Calu3 (cell line): Measurements from ENCODE around the gene STAM2. TPM values are rescaled to one million over a fixed set of nuclear protein-coding genes. Genes with fewer than 3 reads are reported as not detected.
A peak's percentile ranks its signal among the peaks of the same experiment; 100 is the strongest.
"Not testable (repeated sequence)": the region's sequence is repeated elsewhere in the genome, so short reads cannot be mapped to it uniquely, and the experiment has no call there.

ENCODE experiments used
- BruUV-seq: library from RNA; stranded (reverse); fragments of 400-500 nt; replicated peaks from 2 replicates; lab custom pipeline; 2021; lab: Mats Ljungman, UMichigan
- CTCF ChIA-PET: fragments of 300-600 bp; sonication (Branson Sonifier 250); formaldehyde crosslinking; loops from one replicate; lab custom pipeline; 2022; ENCODE audit warnings: antibody characterized with exemption; lab: Charles Lee
- DNase-seq: peaks from one replicate; pipeline ENCODE4 v3.0.0; 2022
- H3K27ac Mint-ChIP-seq: one replicate; pipeline ENCODE4 v1.8.0; 2022; ENCODE audit warnings: mixed read lengths; ENCODE audit not compliant: unreplicated experiment
- H3K27me3 Mint-ChIP-seq: one replicate; pipeline ENCODE4 v1.8.0; 2022; ENCODE audit warnings: mixed read lengths; ENCODE audit not compliant: unreplicated experiment
- H3K36me3 Mint-ChIP-seq: one replicate; pipeline ENCODE4 v1.8.0; 2022; ENCODE audit warnings: mild to moderate bottlenecking, moderate library complexity, mixed read lengths; ENCODE audit not compliant: insufficient read depth, unreplicated experiment
- H3K4me1 Mint-ChIP-seq: one replicate; pipeline ENCODE4 v1.8.0; 2022; ENCODE audit warnings: mild to moderate bottlenecking, low read depth, mixed read lengths; ENCODE audit not compliant: unreplicated experiment
- H3K4me3 Mint-ChIP-seq: one replicate; pipeline ENCODE4 v1.8.0; 2022; ENCODE audit warnings: mild to moderate bottlenecking, low read depth, moderate library complexity, mixed read lengths; ENCODE audit not compliant: unreplicated experiment
- H3K9me3 Mint-ChIP-seq: one replicate; pipeline ENCODE4 v1.8.0; 2022; ENCODE audit warnings: low read depth, mixed read lengths; ENCODE audit not compliant: unreplicated experiment
- intact Hi-C: fragments of 100-400 bp; cut with micrococcal nuclease; formaldehyde crosslinking; loops from one replicate; pipeline ENCODE4 v1.10.0; 2022; ENCODE audit not compliant: unreplicated experiment
- total RNA-seq: library from RNA; stranded (reverse); gene quantifications from 2 replicates; pipeline ENCODE4 v1.2.3, GENCODE V29; 2022
- TF ChIP-seq, protein P1 (sequence below): fragments of 200-600 bp; IDR thresholded peaks from one replicate; pipeline ENCODE4 v1.8.0; 2022; ENCODE audit warnings: antibody characterized with exemption; ENCODE audit not compliant: unreplicated experiment

Gene STAM2
- total RNA-seq, 1 experiment from 2014 or later = 28.7 TPM

DNA sequence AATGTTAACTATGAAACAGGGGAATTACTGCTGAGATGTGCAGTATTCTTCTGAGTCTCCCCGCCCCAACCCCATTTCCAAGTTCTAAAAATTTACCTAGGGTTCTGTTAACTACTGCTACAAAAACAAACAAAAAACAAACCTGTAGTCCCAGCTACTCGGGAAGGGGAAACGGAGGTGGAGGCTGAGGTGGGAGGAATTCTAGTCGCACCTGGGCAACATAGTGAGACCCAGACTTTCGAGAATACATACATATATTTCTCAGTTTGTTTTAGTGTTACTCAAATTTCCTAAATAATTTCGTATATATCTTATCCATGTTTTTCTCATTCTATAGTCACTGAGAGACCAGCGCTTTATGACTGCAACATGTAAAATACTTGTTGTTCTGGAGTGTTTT, 989 bp downstream of the STAM2 start:
- intact Hi-C loops = no loop called here
- H3K36me3 Mint-ChIP-seq = peaks cover 23% of the 10 kb centered on the region
- TF ChIP-seq, protein P1, sequence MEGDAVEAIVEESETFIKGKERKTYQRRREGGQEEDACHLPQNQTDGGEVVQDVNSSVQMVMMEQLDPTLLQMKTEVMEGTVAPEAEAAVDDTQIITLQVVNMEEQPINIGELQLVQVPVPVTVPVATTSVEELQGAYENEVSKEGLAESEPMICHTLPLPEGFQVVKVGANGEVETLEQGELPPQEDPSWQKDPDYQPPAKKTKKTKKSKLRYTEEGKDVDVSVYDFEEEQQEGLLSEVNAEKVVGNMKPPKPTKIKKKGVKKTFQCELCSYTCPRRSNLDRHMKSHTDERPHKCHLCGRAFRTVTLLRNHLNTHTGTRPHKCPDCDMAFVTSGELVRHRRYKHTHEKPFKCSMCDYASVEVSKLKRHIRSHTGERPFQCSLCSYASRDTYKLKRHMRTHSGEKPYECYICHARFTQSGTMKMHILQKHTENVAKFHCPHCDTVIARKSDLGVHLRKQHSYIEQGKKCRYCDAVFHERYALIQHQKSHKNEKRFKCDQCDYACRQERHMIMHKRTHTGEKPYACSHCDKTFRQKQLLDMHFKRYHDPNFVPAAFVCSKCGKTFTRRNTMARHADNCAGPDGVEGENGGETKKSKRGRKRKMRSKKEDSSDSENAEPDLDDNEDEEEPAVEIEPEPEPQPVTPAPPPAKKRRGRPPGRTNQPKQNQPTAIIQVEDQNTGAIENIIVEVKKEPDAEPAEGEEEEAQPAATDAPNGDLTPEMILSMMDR = no peak
- H3K27me3 Mint-ChIP-seq = no peaks in the 10 kb centered on the region
- no TSS peak for BruUV-seq
- H3K27ac Mint-ChIP-seq = peak overlapping the region; percentile 96
- H3K4me3 Mint-ChIP-seq = peak overlapping the region; percentile 81
- CTCF ChIA-PET = no interaction called here
- no peaks in the 10 kb centered on the region for H3K9me3 Mint-ChIP-seq
- DNase-seq = no peak
- peaks cover 22% of the 10 kb centered on the region for H3K4me1 Mint-ChIP-seq

DNA sequence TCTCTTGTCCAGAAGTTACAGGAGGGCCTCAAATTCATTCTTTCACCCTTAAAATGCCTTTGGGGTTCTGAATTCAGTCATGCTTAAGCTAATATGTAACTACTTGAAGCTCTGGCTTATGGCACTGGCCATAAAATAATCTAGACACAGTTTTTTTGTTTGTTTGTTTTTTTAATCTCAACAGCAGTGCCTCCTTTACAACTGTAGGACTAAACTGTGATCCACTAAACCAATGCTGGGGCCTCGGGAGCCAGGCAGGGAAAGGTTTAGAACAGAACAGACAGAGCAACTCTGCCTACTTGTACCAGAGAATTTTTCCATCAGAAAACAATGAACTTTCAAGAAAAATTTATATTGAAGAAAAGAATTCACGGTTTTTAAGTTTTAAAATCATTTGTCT, 1.7 kb downstream of the STAM2 start:
- CTCF ChIA-PET = no interaction called here
- no peak overlapping the region for H3K4me3 Mint-ChIP-seq
- peaks cover 23% of the 10 kb centered on the region for H3K36me3 Mint-ChIP-seq
- no peak for DNase-seq
- peaks cover 28% of the 10 kb centered on the region for H3K4me1 Mint-ChIP-seq
- H3K27ac Mint-ChIP-seq = no peak overlapping the region
- TF ChIP-seq, protein P1 = no peak
- intact Hi-C loops = no loop called here
- H3K9me3 Mint-ChIP-seq = no peaks in the 10 kb centered on the region
- no peaks in the 10 kb centered on the region for H3K27me3 Mint-ChIP-seq
- BruUV-seq = no TSS peak

DNA sequence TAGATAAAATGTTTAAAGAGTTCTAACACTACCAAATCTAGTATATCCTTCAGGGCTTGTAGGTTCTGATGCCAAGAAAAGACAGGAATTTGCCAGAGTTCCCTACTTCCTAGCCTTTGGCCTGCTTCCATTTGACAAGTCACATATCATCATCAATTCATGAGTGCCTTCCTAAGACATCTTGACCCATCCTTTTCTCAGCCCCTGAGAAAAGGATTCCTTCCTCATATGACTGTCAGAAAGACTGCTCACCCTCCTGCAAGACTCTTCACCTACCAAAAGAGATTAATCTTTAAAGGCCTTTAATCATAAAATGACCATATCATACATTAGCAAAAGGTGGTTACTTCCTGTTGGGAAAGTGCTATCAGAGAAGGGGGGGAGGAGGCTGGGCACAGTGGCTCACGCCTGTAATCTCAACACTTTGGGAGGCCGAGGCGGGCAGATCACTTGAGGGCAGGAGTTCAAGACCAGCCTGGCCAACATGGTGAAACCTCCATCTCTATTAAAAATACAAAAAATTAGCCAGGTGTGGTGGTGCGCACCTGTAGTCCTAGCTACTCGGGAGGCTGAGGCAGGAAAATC, 3.3 kb downstream of the STAM2 start:
- H3K9me3 Mint-ChIP-seq, intact Hi-C loops, DNase-seq, CTCF ChIA-PET, H3K27me3 Mint-ChIP-seq, BruUV-seq: not testable (repeated sequence)
- H3K27ac Mint-ChIP-seq = peak overlapping the region; percentile 87
- peaks cover 28% of the 10 kb centered on the region for H3K4me1 Mint-ChIP-seq
- peaks cover 23% of the 10 kb centered on the region for H3K36me3 Mint-ChIP-seq
- H3K4me3 Mint-ChIP-seq = peak overlapping the region; percentile 54

DNA sequence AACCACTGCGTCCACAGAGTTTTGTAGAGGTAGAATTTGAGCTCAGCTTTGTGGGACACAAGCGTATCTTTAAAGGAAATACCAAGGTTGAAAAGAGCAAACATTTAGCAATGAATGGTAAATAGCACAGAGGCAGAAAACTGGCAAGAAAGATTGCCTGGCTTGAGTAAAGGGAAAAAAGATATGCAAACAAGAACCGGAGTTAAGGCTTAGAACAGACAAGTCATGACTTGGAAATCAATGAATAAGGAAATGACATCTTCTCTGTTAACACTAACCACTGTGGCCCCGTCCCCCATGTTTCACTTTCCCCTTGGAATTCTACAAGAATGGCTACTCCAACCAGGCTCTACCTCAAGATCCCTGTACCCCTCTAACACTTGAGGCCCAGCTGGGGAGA, 3.8 kb downstream of the STAM2 start:
- peaks cover 28% of the 10 kb centered on the region for H3K4me1 Mint-ChIP-seq
- H3K9me3 Mint-ChIP-seq = no peaks in the 10 kb centered on the region
- CTCF ChIA-PET = interaction anchor here (1.1 kb wide), 1 partner anchor 148 kb away, joined by 3 read pairs; no protein-coding TSS in a partner anchor
- no TSS peak for BruUV-seq
- DNase-seq = peak; percentile 24
- TF ChIP-seq, protein P1 = no peak
- no peaks in the 10 kb centered on the region for H3K27me3 Mint-ChIP-seq
- H3K27ac Mint-ChIP-seq = peak overlapping the region; percentile 87
- H3K4me3 Mint-ChIP-seq = peak overlapping the region; percentile 54
- intact Hi-C loops = no loop called here
- peaks cover 23% of the 10 kb centered on the region for H3K36me3 Mint-ChIP-seq

DNA sequence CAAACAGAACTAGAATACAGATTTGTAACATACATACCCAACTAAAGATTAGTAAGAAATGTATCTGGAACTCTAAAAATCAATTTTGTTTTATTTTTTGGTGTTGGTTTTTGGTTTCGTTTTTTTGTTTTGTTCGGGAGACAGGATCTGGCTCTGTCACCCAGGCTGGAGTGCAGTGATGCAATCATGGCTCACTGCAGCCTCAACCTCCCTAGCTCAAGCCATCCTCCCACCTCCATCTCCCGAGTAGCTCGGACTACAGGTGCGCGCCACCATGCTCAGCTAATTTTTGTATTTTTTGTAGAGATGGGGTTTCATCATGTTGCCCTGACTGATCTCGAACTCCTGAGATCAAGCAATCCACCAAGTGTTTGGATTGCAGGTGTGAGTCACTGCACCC, 6.4 kb downstream of the STAM2 start:
- BruUV-seq, H3K4me3 Mint-ChIP-seq, DNase-seq, intact Hi-C loops, H3K27ac Mint-ChIP-seq, H3K27me3 Mint-ChIP-seq, H3K36me3 Mint-ChIP-seq, CTCF ChIA-PET, H3K9me3 Mint-ChIP-seq: not testable (repeated sequence)
- peaks cover 29% of the 10 kb centered on the region for H3K4me1 Mint-ChIP-seq

DNA sequence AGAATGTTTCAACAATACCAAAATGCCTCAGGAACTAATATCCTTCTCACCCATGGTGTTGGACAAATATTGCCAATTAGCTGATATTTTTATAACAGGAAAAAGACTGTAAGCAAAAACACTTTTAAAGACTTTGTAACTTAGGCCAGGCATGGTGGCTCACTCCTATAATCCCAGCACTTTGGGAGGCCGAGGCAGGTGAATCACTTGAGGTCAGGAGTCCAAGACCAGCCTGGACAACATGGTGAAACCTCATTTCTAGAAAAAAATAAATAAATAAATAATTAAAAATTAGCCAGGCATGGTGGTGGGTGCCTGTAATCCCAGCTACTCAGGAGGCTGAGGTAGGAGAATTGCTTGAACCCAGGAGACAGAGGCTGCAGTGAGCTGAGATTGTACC, 8.1 kb downstream of the STAM2 start:
- H3K4me1 Mint-ChIP-seq = peaks cover 31% of the 10 kb centered on the region
- H3K9me3 Mint-ChIP-seq, H3K27ac Mint-ChIP-seq, CTCF ChIA-PET, H3K36me3 Mint-ChIP-seq, H3K4me3 Mint-ChIP-seq, intact Hi-C loops, BruUV-seq, H3K27me3 Mint-ChIP-seq, DNase-seq: not testable (repeated sequence)
